ENCODE results near the gene UCK2. TPM values are rescaled to one million over a fixed set of nuclear protein-coding genes. Genes with fewer than 3 reads are reported as not detected.

UCK2 gene
- total and polyA plus RNA-seq, 9 of the 15 experiments (the other 6 are each of a cell fraction or from before 2014, with no cell fraction given), result 71.6 to 145 (median 95.8) TPM

DNA sequence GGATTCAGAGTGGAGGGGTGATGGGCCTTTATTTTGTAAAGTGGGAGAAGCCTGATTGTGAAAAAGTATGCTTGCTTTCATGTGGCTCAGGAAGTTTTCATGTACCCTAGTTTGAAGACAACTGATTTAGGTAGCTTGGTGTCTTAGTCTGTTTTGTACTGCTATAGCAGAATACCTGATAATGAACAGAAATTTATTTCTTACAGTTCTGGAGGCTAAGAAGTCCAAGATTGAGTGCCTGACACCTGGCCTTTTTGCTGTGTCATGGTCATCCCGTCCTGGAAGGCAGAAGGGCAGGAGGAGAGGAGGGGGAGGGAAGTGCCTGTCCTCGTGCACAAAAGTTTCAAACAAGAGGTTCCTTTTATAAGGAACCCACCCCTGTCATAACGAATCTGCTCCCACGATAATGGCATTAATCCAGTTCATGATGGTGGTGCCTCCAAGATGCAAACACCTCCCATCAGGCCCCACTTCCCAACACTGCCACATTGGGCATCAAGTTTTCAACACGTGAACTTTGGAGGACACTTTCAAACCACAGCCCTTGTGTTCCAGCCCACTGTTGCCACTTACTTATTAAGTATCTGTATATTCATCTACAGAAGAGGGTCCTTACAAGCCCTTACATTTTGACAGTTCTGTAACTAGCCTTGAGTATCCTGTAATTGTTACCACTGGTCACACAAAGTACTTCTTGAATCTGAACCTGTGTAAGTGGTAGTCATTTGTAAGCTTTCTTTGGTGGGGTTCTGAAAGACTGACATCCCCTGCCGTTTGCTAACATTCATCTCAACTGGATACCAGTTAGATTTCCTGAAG is 9.5 kb downstream of the UCK2 start (continued):
- TF ChIP-seq POLR3G (IDR thresholded peaks at IDR 0.05; ENCODE audit: extremely low read depth, insufficient read length, insufficient replicate concordance), result no peak
- no peak for TF ChIP-seq SNRNP70 (optimal IDR thresholded peaks at IDR 0.05; ENCODE audit: low read depth, low read length)
- no peak for TF ChIP-seq GATA2 (CRISPR knock-in tag; IDR thresholded peaks at IDR 0.05)
- peak; percentile 99 for TF ChIP-seq MAFG (tag; conservative IDR thresholded peaks at IDR 0.05)
- TF ChIP-seq, protein P1, sequence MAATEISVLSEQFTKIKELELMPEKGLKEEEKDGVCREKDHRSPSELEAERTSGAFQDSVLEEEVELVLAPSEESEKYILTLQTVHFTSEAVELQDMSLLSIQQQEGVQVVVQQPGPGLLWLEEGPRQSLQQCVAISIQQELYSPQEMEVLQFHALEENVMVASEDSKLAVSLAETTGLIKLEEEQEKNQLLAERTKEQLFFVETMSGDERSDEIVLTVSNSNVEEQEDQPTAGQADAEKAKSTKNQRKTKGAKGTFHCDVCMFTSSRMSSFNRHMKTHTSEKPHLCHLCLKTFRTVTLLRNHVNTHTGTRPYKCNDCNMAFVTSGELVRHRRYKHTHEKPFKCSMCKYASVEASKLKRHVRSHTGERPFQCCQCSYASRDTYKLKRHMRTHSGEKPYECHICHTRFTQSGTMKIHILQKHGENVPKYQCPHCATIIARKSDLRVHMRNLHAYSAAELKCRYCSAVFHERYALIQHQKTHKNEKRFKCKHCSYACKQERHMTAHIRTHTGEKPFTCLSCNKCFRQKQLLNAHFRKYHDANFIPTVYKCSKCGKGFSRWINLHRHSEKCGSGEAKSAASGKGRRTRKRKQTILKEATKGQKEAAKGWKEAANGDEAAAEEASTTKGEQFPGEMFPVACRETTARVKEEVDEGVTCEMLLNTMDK (IDR thresholded peaks at IDR 0.05; ENCODE audit: borderline replicate concordance, insufficient read depth, low read depth, low read length, poor library complexity, severe bottlenecking), result no peak
- no peak for TF ChIP-seq SREBF1 (IDR thresholded peaks at IDR 0.05; ENCODE audit: borderline replicate concordance, low read depth, low read length)
- no peak for TF ChIP-seq ZNF695 (CRISPR knock-in tag; IDR thresholded peaks at IDR 0.05)
- TF ChIP-seq ZNF764 (CRISPR knock-in tag; IDR thresholded peaks at IDR 0.05; ENCODE audit: low read depth), result no peak
- TF ChIP-seq, protein P2, sequence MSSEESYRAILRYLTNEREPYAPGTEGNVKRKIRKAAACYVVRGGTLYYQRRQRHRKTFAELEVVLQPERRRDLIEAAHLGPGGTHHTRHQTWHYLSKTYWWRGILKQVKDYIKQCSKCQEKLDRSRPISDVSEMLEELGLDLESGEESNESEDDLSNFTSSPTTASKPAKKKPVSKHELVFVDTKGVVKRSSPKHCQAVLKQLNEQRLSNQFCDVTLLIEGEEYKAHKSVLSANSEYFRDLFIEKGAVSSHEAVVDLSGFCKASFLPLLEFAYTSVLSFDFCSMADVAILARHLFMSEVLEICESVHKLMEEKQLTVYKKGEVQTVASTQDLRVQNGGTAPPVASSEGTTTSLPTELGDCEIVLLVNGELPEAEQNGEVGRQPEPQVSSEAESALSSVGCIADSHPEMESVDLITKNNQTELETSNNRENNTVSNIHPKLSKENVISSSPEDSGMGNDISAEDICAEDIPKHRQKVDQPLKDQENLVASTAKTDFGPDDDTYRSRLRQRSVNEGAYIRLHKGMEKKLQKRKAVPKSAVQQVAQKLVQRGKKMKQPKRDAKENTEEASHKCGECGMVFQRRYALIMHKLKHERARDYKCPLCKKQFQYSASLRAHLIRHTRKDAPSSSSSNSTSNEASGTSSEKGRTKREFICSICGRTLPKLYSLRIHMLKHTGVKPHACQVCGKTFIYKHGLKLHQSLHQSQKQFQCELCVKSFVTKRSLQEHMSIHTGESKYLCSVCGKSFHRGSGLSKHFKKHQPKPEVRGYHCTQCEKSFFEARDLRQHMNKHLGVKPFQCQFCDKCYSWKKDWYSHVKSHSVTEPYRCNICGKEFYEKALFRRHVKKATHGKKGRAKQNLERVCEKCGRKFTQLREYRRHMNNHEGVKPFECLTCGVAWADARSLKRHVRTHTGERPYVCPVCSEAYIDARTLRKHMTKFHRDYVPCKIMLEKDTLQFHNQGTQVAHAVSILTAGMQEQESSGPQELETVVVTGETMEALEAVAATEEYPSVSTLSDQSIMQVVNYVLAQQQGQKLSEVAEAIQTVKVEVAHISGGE (CRISPR knock-in tag; IDR thresholded peaks at IDR 0.05), result peak in 1 of 3 experiments; percentile 47; a peak in 1 of 6 replicates
- TF ChIP-seq SMARCA4 (IDR thresholded peaks at IDR 0.05), result peak; percentile 80
- TF ChIP-seq, protein P3, sequence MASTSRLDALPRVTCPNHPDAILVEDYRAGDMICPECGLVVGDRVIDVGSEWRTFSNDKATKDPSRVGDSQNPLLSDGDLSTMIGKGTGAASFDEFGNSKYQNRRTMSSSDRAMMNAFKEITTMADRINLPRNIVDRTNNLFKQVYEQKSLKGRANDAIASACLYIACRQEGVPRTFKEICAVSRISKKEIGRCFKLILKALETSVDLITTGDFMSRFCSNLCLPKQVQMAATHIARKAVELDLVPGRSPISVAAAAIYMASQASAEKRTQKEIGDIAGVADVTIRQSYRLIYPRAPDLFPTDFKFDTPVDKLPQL (IDR thresholded peaks at IDR 0.05; ENCODE audit: extremely low read depth, insufficient read length), result no peak
- 0 out of 2 replicates have a peak, but pooled peaks have one; percentile 53 for TF ChIP-seq PHF21A (IDR thresholded peaks at IDR 0.05; ENCODE audit: borderline replicate concordance, low read depth)
- TF ChIP-seq FOXJ3 (CRISPR knock-in tag; IDR thresholded peaks at IDR 0.05), result no peak
- TF ChIP-seq TGIF2 (CRISPR knock-in tag; IDR thresholded peaks at IDR 0.05), result no peak
- no peak for TF ChIP-seq SMAD2 (IDR thresholded peaks at IDR 0.05; ENCODE audit: low read depth, low read length)
- TF ChIP-seq KDM5B (IDR thresholded peaks at IDR 0.05; ENCODE audit: insufficient replicate concordance, low read depth, low read length), result no peak
- TF ChIP-seq TEAD1 (CRISPR knock-in tag; IDR thresholded peaks at IDR 0.05), result no peak

Measured in K562 (cell line).